Neutrophil (primary cell): ENCODE data around the gene AGAP1.

Experiments
- H3K27ac ChIP-seq: fragments of 200-600 bp; sonication (generic); 2 replicates; pipeline ENCODE4 v1.5.1; 2016; ENCODE audit warnings: mild to moderate bottlenecking, moderate library complexity
- H3K27me3 ChIP-seq: fragments of 200-600 bp; sonication (generic); 2 replicates; pipeline ENCODE4 v1.6.0; 2016; ENCODE audit warnings: mild to moderate bottlenecking
- H3K36me3 ChIP-seq: fragments of 200-600 bp; sonication (generic); 2 replicates; pipeline ENCODE4 v1.5.1; 2017
- H3K4me1 ChIP-seq, 2 experiments: fragments of 200-600 bp in 1 of 2; sonication (generic) in 1 of 2; 1 replicate in 1 of 2; 2 replicates in 1 of 2; pipeline versions ENCODE4 v1.5.1 to v1.6.1; 2013 to 2016; ENCODE audit warnings: low read depth in 1 of 2, low read length in 1 of 2, mild to moderate bottlenecking in 1 of 2, moderate library complexity in 1 of 2; ENCODE audit not compliant: control insufficient read depth in 1 of 2, insufficient read depth in 1 of 2
- H3K4me3 ChIP-seq, 2 experiments: fragments of 200-600 bp in 1 of 2; sonication (generic) in 1 of 2; 1 replicate in 1 of 2; 2 replicates in 1 of 2; pipeline ENCODE4 v1.5.1; 2013 to 2016; ENCODE audit warnings: low read depth in 1 of 2, low read length in 1 of 2, mild to moderate bottlenecking in 1 of 2, moderate library complexity in 1 of 2
- H3K9me3 ChIP-seq: fragments of 200-600 bp; sonication (generic); 2 replicates; pipeline ENCODE4 v1.5.1; 2016
- TF ChIP-seq, protein P1 (sequence below): fragments of 200-600 bp; sonication (generic); IDR thresholded peaks from 2 replicates; pipeline ENCODE4 v1.5.1; 2016; ENCODE audit warnings: antibody characterized with exemption

The AGAP1 gene

DNA sequence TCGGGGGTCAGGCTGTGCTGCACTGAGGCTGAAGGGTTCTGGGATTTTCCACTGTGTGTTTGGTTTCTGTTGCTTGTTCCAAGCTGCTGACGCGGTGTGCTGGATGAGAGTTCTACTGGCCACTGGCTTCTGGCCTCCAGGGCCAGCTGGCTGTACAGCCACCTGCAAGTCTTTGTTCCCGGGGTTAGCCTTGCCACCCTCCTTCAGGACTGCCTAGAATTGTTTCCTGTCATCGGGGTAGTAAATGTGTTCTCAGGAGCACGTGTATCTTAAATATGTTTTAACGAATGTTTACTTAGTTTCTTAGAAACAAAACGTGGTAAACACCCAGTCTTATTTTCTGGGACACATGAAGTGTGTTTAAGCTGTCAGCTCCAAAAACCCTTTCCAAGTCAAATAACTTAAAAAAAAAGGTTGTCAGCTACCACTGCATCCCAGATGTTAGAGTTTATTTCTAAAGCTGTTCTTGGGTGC, 231.2 kb downstream of the AGAP1 start:
- Histone ChIP-seq H3K27me3 (peaks cover 7% of the 10 kb centered on the region), H3K36me3 (no peaks in the 10 kb centered on the region), H3K27ac (no peak overlapping the region), H3K9me3 (no peaks in the 10 kb centered on the region), H3K4me3 (no peak overlapping the region), H3K4me1 (no peaks in the 10 kb centered on the region)
- TF ChIP-seq, protein P1, sequence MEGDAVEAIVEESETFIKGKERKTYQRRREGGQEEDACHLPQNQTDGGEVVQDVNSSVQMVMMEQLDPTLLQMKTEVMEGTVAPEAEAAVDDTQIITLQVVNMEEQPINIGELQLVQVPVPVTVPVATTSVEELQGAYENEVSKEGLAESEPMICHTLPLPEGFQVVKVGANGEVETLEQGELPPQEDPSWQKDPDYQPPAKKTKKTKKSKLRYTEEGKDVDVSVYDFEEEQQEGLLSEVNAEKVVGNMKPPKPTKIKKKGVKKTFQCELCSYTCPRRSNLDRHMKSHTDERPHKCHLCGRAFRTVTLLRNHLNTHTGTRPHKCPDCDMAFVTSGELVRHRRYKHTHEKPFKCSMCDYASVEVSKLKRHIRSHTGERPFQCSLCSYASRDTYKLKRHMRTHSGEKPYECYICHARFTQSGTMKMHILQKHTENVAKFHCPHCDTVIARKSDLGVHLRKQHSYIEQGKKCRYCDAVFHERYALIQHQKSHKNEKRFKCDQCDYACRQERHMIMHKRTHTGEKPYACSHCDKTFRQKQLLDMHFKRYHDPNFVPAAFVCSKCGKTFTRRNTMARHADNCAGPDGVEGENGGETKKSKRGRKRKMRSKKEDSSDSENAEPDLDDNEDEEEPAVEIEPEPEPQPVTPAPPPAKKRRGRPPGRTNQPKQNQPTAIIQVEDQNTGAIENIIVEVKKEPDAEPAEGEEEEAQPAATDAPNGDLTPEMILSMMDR, result no peak

DNA sequence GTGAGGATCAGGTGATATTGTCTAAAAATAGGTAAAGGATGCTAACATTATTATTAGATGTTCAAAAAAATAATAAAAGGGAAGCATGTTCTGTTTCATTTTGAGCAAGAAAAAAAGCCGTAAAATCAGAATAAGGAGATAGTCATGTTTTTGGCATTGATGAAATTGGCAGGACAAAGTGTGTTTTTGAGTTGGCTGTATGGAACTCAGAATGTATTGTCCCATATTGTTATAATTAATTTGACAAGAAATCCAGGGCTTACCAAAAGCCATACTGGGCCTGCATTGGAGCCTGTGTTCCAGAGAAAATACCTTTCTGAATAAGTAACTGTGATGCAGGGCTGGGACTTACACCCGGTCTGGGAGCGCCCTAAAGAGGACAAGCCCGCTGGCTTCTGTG, 232.0 kb downstream of the AGAP1 start:
- Histone ChIP-seq H3K36me3 (no peaks in the 10 kb centered on the region), H3K27me3 (peaks cover 7% of the 10 kb centered on the region), H3K27ac (no peak overlapping the region), H3K9me3 (no peaks in the 10 kb centered on the region), H3K4me1 (no peaks in the 10 kb centered on the region), H3K4me3 (no peak overlapping the region)
- TF ChIP-seq, protein P1, result no peak

DNA sequence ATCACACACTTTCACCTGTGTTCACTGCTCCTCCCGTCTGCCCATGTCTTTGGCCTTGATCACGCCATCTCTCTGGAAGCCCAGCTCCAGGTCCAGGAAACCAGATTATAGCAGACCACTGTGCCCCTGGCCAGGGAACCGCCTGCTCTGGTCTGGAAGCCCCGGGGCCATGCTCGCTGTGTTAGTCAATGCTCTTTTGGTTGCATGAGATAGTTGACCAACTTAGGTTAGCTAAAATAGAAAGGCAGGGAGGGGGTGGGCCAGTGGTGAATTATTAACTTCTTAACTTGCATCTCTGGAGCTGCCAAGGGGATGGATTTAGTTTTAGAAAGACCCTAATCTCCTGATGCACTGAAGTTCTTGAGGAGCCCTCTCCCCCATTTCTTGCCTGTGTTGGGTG, 232.7 kb downstream of the AGAP1 start:
- Histone ChIP-seq H3K36me3 (no peaks in the 10 kb centered on the region), H3K9me3 (no peaks in the 10 kb centered on the region), H3K27me3 (peaks cover 7% of the 10 kb centered on the region), H3K4me1 (no peaks in the 10 kb centered on the region), H3K4me3 (no peak overlapping the region), H3K27ac (no peak overlapping the region)
- TF ChIP-seq, protein P1, result no peak

GRCh38 chr2:235727174-235727573, 233.3 kb downstream of the AGAP1 start:
- H3K4me3 ChIP-seq, result no peak overlapping the region
- H3K4me1 ChIP-seq, result no peaks in the 10 kb centered on the region
- TF ChIP-seq, protein P1, result no peak
- no peaks in the 10 kb centered on the region for H3K36me3 ChIP-seq
- peaks cover 7% of the 10 kb centered on the region for H3K27me3 ChIP-seq
- no peak overlapping the region for H3K27ac ChIP-seq
- no peaks in the 10 kb centered on the region for H3K9me3 ChIP-seq

DNA sequence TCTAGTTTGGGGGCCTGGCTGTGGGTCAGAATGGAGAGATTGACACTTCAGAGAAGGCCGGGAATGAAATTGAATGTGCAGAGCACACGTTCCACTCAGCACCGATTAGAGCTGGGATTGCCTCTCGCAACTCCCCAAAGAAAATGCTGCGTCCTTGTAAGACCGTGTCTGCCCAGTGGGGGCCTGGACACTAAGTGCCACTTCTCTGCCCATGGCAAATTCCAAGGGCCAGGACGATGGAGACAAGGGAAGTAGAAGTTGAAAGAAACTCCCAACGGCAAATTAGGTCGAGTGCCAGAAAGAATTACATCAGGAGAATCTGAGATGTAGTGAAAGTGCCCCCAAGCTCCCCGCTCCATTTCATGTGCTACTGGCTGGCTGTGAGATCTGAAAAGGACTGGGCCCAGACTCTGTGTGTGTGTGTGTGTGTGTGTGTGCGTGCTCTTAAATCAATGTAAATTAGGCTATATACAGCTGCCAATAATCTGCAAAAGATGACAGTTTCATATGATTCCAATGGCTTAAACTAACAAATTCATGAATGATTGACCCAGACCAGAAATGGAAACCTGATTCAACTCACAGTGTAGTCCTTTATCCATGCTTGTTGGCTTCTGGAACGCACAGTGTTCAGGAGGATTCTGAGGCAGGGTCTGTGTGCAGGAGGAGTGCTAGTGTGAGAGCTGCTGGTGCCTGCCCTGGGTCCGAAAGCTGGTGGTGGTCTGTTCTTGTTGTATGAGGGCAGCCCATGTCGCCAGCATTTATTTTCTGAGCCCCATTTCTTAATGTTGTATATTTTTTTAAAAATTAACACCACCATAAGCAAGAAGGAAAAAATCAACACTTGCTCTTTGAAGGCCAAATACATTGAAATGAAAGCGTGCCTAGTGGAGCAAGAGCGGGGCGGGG, 234.3 kb downstream of the AGAP1 start:
- H3K36me3 ChIP-seq, result no peaks in the 10 kb centered on the region
- no peaks in the 10 kb centered on the region for H3K9me3 ChIP-seq
- no peak overlapping the region for H3K4me3 ChIP-seq
- H3K27ac ChIP-seq, result no peak overlapping the region
- peaks cover 15% of the 10 kb centered on the region for H3K27me3 ChIP-seq
- TF ChIP-seq, protein P1, result no peak
- no peaks in the 10 kb centered on the region for H3K4me1 ChIP-seq
